Small intestine (tissue), 7 donors: ENCODE results near the gene TMPRSS11A. TPM values are rescaled to one million over a fixed set of nuclear protein-coding genes. Genes with fewer than 3 reads are reported as not detected.
A peak's percentile ranks its signal among the peaks of the same experiment; 100 is the strongest.

Experiments used
- DNase-seq, 2 donors: peaks; one replicate each; pipeline versions ENCODE4 v3.0.0 to v3.0.0-alpha.2; 2013
- FAIRE-seq: peaks from 2 replicates; lab custom pipeline; 2012; peaks lifted over from hg19 to GRCh38; lab: Jason Lieb, UNC
- H3K27ac ChIP-seq, 3 donors: one replicate each; pipeline ENCODE4 v1.5.1; 2013; ENCODE audit warnings: low read length in 2 of 3, mild to moderate bottlenecking in 2 of 3, control low read depth in 1 of 3, inconsistent platforms in 1 of 3, low read depth in 1 of 3, moderate library complexity in 1 of 3
- H3K27me3 ChIP-seq, 3 donors: one replicate each; pipeline ENCODE4 v1.6.1; 2013; ENCODE audit warnings: low read length in 3 of 3, inconsistent platforms in 1 of 3; ENCODE audit not compliant: control insufficient read depth in 3 of 3, insufficient read depth in 3 of 3
- H3K36me3 ChIP-seq, 3 donors: one replicate each; pipeline ENCODE4 v1.6.1; 2013; ENCODE audit warnings: low read length in 3 of 3, inconsistent platforms in 1 of 3, low read depth in 1 of 3, mild to moderate bottlenecking in 1 of 3, moderate library complexity in 1 of 3; ENCODE audit not compliant: control insufficient read depth in 3 of 3, insufficient read depth in 2 of 3
- H3K4me1 ChIP-seq, 3 donors: one replicate each; pipeline ENCODE4 v1.6.1; 2013; ENCODE audit warnings: low read length in 2 of 3, inconsistent platforms in 1 of 3, low read depth in 1 of 3, mild to moderate bottlenecking in 1 of 3, moderate library complexity in 1 of 3; ENCODE audit not compliant: control insufficient read depth in 3 of 3, insufficient read depth in 2 of 3
- H3K4me3 ChIP-seq, 3 donors: one replicate each; pipeline ENCODE4 v1.5.1; 2013; ENCODE audit warnings: low read length in 3 of 3, control low read depth in 1 of 3, inconsistent platforms in 1 of 3, low read depth in 1 of 3, mild to moderate bottlenecking in 1 of 3, moderate library complexity in 1 of 3
- H3K9me3 ChIP-seq, 2 donors: one replicate each; pipeline ENCODE4 v1.6.1; 2013; ENCODE audit warnings: low read depth in 1 of 2, low read length in 1 of 2; ENCODE audit not compliant: control insufficient read depth in 2 of 2, insufficient read depth in 1 of 2
- WGBS, 3 donors: extraction: QIAGEN DNeasy Blood & Tissue Kit; methylation state at CpG; one replicate each; pipeline ENCODE4 v1.1.7; 2013; 5-methylcytosine and 5-hydroxymethylcytosine counted together
- polyA plus RNA-seq, 4 donors: library from polyadenylated mRNA; stranded (reverse) in 3 of 4; unstranded in 1 of 4; fragments of 200-250 nt in 3 of 4; fragments of 120-200 nt in 1 of 4; gene quantifications; one replicate each; pipeline versions ENCODE4 v1.2.1 to v1.2.3, GENCODE V29; 2013
- donor health status: healthy with polysubstance abuse.
- donor health status: control.
- donor health status: control.
- donor health status: Bipolar disorder and iron deficiency.
- donor health status: healthy.

TMPRSS11A gene
- polyA plus RNA-seq, 4 donors, result 0.01 TPM; not detected in 2

DNA sequence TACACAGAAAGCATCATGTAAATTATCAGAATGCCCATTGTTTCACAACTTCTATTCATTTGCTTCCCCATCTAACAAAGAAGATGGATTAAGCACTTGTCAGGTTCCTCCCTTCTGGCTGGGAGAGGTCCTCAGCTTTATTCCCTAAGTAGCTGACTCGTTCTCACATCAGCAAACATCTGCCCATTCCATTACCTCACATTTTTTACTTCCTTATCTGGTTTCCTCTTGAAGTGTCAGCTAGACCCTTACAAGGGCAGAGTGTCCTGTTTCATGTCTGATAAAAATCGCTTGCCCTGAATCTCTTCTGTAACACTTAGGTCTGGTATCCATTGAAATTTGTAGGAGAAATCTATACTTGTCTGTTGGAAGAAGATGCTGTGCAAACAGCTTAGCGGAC is 34.7 kb downstream of the TMPRSS11A start:
- DNase-seq (no peak), FAIRE-seq (no peak)
- H3K36me3 ChIP-seq, result no peaks in the 10 kb centered on the region
- H3K27ac ChIP-seq, result no peak overlapping the region
- H3K9me3 ChIP-seq, result peaks cover 0 to 8% of the 10 kb centered on the region in 2 donors
- WGBS, 3 donors, result 29 to 41% (median 32%) methylated on average over 3 of the region's 3 CpGs
- H3K4me3 ChIP-seq, result no peak overlapping the region
- H3K4me1 ChIP-seq, result no peaks in the 10 kb centered on the region
- no peaks in the 10 kb centered on the region for H3K27me3 ChIP-seq

DNA sequence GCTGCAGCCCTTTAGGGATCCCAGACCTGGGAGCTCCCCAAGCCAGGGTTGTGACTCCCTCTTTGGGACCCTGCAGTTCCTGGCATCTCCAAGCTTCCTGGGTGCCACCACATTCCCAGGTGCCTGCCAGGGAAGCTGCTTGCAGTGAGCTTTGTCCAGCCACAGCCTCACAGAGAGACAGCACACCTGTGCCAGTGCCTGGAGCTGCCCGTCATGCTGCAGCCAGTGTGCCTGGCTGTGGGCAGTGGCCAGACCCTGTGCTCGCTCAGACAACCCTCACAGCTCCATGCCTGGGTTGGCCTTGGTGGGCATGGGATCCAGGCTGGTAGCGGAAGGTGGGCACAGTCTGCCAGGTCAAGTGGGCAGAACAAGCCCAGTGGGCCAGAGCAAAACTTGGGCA is 36.0 kb downstream of the TMPRSS11A start:
- Histone ChIP-seq H3K27me3 (no peaks in the 10 kb centered on the region), H3K36me3 (no peaks in the 10 kb centered on the region), H3K27ac (no peak overlapping the region), H3K4me3 (no peak overlapping the region), H3K9me3 (peaks cover 0 to 8% of the 10 kb centered on the region in 2 donors), H3K4me1 (no peaks in the 10 kb centered on the region)
- no peak for FAIRE-seq
- DNase-seq, result no peak
- WGBS, 3 donors, result 85 to 95% (median 86%) methylated on average over 3 of the region's 3 CpGs

DNA sequence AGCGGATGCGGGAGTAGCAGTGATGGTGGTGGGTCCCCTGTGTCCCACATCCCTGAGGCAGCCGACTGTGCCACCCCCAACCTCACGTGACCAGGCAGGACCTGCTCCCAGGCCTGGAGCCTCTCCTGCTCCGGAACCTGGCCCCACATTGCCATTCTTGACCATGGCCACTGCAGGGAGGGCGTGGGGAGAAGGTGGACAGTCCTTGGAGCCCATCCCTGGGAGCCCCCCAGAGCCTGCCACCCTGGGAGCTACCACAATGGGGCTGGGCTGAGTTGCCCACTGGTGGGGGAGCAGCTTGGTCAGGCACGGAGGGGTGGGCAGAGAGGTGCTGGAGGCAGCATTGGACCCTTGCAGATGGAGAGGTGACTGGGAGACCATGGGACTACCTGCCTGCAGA is 36.8 kb downstream of the TMPRSS11A start:
- FAIRE-seq, result no peak
- H3K36me3 ChIP-seq, result no peaks in the 10 kb centered on the region
- no peak overlapping the region for H3K27ac ChIP-seq
- peaks cover 0 to 8% of the 10 kb centered on the region in 2 donors for H3K9me3 ChIP-seq
- DNase-seq, result no peak
- H3K4me3 ChIP-seq, result no peak overlapping the region
- H3K4me1 ChIP-seq, result no peaks in the 10 kb centered on the region
- WGBS, 3 donors, result 79 to 88% (median 81%) methylated on average over 7 of the region's 7 CpGs
- no peaks in the 10 kb centered on the region for H3K27me3 ChIP-seq

DNA sequence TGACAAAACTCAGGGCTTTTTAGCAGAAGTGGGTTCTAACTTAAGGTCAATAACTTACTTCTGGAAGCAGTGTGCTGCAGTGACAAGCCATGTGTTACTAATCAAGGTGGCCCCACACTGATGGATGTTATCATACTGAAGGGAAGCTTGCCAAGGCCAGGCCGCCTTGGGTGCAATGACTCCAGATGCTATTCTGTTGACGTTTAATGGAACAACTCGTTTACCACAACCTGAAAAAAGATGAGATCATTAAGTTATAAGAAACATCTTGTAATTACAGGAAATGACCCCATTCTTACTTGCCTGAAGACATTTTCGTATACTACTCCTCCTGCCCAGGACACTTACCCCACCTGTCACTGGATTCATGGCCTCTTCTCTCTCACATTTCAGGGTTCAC is 40.6 kb downstream of the TMPRSS11A start:
- Histone ChIP-seq H3K4me1 (no peaks in the 10 kb centered on the region), H3K36me3 (no peaks in the 10 kb centered on the region), H3K4me3 (no peak overlapping the region), H3K27me3 (no peaks in the 10 kb centered on the region), H3K27ac (no peak overlapping the region), H3K9me3 (peaks cover 0 to 8% of the 10 kb centered on the region in 2 donors)
- 46 to 60% (median 55%) methylated on average over 4 of the region's 4 CpGs for WGBS, 3 donors
- DNase-seq (no peak), FAIRE-seq (no peak)

DNA sequence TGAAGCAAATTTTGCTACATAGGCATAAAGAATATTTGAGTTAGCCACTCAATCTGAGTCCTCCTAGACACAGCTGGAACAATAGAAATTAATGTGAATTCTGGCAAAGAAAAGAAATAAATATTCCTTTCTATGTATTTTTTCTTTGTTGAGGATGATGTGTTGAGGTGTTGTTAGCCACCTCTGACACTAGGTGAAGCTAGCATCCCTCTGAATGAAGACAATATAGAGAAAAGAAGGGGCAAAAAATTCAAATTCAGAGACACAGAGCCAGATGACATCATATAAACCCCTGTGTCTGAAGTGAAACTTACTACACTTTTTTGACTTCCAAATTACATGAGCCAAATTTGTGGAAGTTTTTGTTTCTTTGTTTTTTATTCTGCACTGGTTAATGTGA is 44.9 kb downstream of the TMPRSS11A start:
- Histone ChIP-seq H3K4me1 (no peaks in the 10 kb centered on the region), H3K27me3 (no peaks in the 10 kb centered on the region), H3K9me3 (peaks cover 0 to 2% of the 10 kb centered on the region in 2 donors), H3K36me3 (no peaks in the 10 kb centered on the region), H3K27ac (no peak overlapping the region), H3K4me3 (no peak overlapping the region)
- FAIRE-seq (no peak), DNase-seq (no peak)

DNA sequence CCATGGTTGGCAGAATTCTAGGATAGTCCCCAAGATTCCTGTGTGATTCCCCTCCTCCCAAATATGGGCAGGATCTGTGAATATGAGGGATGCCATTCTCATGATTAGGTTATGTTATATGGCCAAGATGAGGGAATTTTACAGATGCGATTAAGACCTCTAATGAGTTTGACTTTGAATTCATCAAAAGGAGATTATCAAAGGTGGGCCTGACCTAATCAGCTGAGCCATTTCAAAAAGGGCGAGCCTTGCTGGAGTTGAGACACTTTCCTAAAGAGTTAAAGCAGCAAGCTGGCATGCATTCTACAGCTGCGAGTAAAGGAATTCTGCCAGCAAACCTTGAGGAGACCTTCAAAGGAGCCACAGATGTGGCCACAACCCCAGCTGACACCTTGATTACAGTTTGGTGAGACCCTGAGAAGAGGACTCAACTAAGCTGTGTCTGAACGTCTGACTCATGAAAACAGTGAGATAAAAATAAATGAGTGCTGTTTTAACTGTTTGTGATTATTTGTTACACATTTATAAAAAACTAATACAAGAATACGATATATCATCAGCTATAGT is 47.8 kb downstream of the TMPRSS11A start:
- 65 to 70% (median 69%) methylated on average over 5 of the region's 5 CpGs for whole genome bisulfite sequencing, 3 donors

DNA sequence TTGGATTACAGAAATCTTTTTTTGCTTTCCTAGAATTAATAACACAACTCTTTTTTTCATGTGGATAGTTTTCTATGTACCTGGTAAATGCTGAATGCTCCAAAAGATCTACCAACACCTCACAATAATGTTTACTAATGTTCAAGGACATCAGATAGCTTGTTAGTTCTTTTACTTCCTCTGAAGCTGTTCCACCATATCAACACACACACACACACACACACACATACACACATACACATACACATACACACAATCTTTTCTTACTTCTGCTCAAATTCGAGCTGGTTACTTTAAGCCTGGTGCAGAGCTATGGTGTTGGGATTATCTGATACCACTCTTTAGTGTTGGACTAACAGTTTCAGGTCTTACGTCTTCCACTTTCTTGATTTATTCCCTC is 51.2 kb downstream of the TMPRSS11A start:
- Histone ChIP-seq H3K27ac (peak overlapping the region in 1 of 3 donors; percentile 73), H3K4me3 (no peak overlapping the region), H3K27me3 (no peaks in the 10 kb centered on the region), H3K4me1 (no peaks in the 10 kb centered on the region), H3K9me3 (peaks cover 0 to 11% of the 10 kb centered on the region in 2 donors), H3K36me3 (no peaks in the 10 kb centered on the region)
- DNase-seq (peak in 1 of 2 donors; percentile 41), FAIRE-seq (no peak)
- 52 to 64% (median 60%) methylated on average over 2 of the region's 2 CpGs for WGBS, 3 donors

More for the DNA sequence above, 47.8 kb downstream of the TMPRSS11A start:
- H3K36me3 ChIP-seq, result no peaks in the 10 kb centered on the region
- DNase-seq, result no peak
- H3K4me3 ChIP-seq, result no peak overlapping the region
- peaks cover 0 to 7% of the 10 kb centered on the region in 2 donors for H3K9me3 ChIP-seq
- no peak overlapping the region for H3K27ac ChIP-seq
- no peaks in the 10 kb centered on the region for H3K27me3 ChIP-seq
- FAIRE-seq, result no peak
- H3K4me1 ChIP-seq, result no peaks in the 10 kb centered on the region

DNA sequence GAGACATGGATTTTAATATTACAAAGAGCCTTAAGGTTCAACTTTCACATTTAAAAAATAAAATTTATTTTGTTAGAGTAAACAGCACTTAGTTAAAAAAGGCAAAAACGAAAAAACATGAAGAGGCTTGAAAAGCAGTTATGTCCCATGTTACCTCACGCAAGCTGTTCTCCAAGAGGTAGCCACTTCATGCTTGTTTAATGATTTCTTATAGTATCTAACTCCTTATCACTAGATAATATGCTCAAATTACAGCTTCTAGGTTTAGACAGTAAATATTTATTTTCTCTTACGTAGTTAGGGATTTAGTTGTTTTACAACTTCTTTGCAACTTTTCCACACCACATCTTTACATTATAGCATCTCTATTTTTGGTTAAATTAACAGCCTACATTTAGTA is 51.7 kb downstream of the TMPRSS11A start:
- no peak overlapping the region for H3K4me3 ChIP-seq
- DNase-seq (peak in 1 of 2 donors; percentile 8), FAIRE-seq (peak; percentile 51)

DNA sequence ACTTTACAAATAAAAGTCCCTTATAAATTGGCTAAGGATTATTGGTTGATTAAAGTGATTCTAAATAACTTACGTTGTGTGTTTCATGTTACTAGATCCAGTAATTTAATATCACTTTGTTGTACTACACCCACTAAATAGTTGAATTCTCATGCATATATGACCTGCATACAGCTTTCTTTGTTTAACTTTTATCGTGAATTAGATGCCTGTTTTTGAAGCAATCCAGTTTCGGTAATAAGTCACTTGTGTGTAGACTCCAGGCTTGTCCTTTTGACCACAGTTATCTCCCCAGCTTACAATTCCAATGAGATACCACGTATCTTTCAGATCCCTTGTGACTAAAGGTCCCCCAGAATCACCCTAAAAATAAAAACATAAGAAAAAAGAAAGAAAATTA is 52.2 kb downstream of the TMPRSS11A start:
- H3K4me3 ChIP-seq, result no peak overlapping the region
- 10 to 47% (median 26%) methylated on average over 4 of the region's 4 CpGs for WGBS, 3 donors
- H3K9me3 ChIP-seq, result peaks cover 0 to 19% of the 10 kb centered on the region in 2 donors
- peak overlapping the region in 1 of 3 donors; percentile 73 for H3K27ac ChIP-seq
- FAIRE-seq, result no peak
- DNase-seq, result peak; percentile 7 to 58
- no peaks in the 10 kb centered on the region for H3K4me1 ChIP-seq
- H3K27me3 ChIP-seq, result no peaks in the 10 kb centered on the region
- H3K36me3 ChIP-seq, result no peaks in the 10 kb centered on the region

More for the DNA sequence above, 51.7 kb downstream of the TMPRSS11A start:
- WGBS, 3 donors, result 8 to 46% (median 28%) methylated on average over 3 of the region's 3 CpGs
- Histone ChIP-seq H3K27me3 (no peaks in the 10 kb centered on the region), H3K27ac (peak overlapping the region in 1 of 3 donors; percentile 73), H3K9me3 (peaks cover 0 to 16% of the 10 kb centered on the region in 2 donors), H3K36me3 (no peaks in the 10 kb centered on the region), H3K4me1 (no peaks in the 10 kb centered on the region)
